ENCODE results near the gene DMD.

- TF ChIP-seq SIN3A (conservative IDR thresholded peaks at IDR 0.05 in 1 of 2, IDR thresholded peaks at IDR 0.05 in 1 of 2; ENCODE audit: low read depth in 1 of 2, low read length in 2 of 2) = no peak
- no peak for TF ChIP-seq NANOG (IDR thresholded peaks at IDR 0.05; ENCODE audit: insufficient read depth, low read depth, low read length, poor library complexity, severe bottlenecking)
- no peak for TF ChIP-seq MAFK (IDR thresholded peaks at IDR 0.05; ENCODE audit: low read depth, low read length)
- TF ChIP-seq POLR2AphosphoS5 (IDR thresholded peaks at IDR 0.05; ENCODE audit: low read depth, low read length) = no peak
- TF ChIP-seq TAF1 (IDR thresholded peaks at IDR 0.05; ENCODE audit: low read depth, low read length) = no peak
- no peak for TF ChIP-seq POLR2A (IDR thresholded peaks at IDR 0.05; ENCODE audit: control extremely low read depth in 1 of 2, low read depth in 2 of 2, low read length in 2 of 2)
- TF ChIP-seq EGR1 (IDR thresholded peaks at IDR 0.05; ENCODE audit: borderline replicate concordance, low read depth, low read length) = no peak
- TF ChIP-seq JUND (IDR thresholded peaks at IDR 0.05; ENCODE audit: low read length) = no peak
Observed at GRCh38 chrX:33133320-33133719, 78.0 kb downstream of the DMD start.

Data from H1 (cell line).